Neural crest cell (in vitro differentiated cells): ENCODE data around the gene CASZ1. TPM values are rescaled to one million over a fixed set of nuclear protein-coding genes. Genes with fewer than 3 reads are reported as not detected.

Source experiments
- DNase-seq: peaks from one replicate; pipeline ENCODE4 v3.0.0; 2021; ENCODE audit warnings: low read depth, mixed read lengths, low spot score
- H3K27ac Mint-ChIP-seq: one replicate; pipeline ENCODE4 v1.8.0; 2021; ENCODE audit warnings: mild to moderate bottlenecking, mixed read lengths; ENCODE audit not compliant: unreplicated experiment
- H3K27me3 Mint-ChIP-seq: 2 replicates; pipeline ENCODE4 v1.8.0; 2021; ENCODE audit warnings: low read depth, mild to moderate bottlenecking, mixed read lengths
- H3K36me3 Mint-ChIP-seq: 2 replicates; pipeline ENCODE4 v1.8.0; 2021; ENCODE audit warnings: low read depth, mild to moderate bottlenecking, mixed read lengths
- H3K4me1 Mint-ChIP-seq: 2 replicates; pipeline ENCODE4 v1.8.0; 2021; ENCODE audit warnings: mixed read lengths
- H3K4me3 Mint-ChIP-seq: one replicate; pipeline ENCODE4 v1.8.0; 2021; ENCODE audit warnings: mild to moderate bottlenecking, mixed read lengths
- H3K9me3 Mint-ChIP-seq: 2 replicates; pipeline ENCODE4 v1.8.0; 2021; ENCODE audit warnings: mixed read lengths
- total RNA-seq: library from RNA; stranded (reverse); gene quantifications from 2 replicates; pipeline ENCODE4 v1.2.1, GENCODE V29; 2021
- TF ChIP-seq, protein P1 (sequence below): fragments of 200-600 bp; sonication (generic); conservative IDR thresholded peaks from 2 replicates; pipeline ENCODE4 v1.5.0; 2021; ENCODE audit warnings: antibody characterized with exemption, mild to moderate bottlenecking

The CASZ1 gene
- total RNA-seq, 1 donor from 2014 or later = 2.6 TPM

DNA sequence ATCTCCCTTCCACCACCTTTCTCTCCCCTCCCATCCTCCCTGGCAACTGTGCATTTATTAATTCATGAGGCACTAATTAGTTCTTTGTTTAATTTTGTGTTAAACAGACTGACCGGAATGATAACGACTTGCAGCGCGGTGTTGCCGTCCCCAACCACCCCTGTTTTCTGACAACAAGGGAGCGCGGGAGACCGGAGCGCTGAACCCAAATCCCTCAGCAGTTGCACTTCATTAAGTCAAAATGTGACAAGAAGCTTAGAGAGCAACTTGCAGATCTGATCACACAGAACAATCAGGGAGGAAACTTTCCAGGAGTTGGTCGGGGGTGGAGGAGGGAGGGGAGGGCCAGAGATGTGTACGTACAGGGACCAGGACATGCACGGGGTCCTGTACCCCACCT is 89.2 kb downstream of the CASZ1 start:
- no peak overlapping the region for H3K4me3 Mint-ChIP-seq
- TF ChIP-seq, protein P1, sequence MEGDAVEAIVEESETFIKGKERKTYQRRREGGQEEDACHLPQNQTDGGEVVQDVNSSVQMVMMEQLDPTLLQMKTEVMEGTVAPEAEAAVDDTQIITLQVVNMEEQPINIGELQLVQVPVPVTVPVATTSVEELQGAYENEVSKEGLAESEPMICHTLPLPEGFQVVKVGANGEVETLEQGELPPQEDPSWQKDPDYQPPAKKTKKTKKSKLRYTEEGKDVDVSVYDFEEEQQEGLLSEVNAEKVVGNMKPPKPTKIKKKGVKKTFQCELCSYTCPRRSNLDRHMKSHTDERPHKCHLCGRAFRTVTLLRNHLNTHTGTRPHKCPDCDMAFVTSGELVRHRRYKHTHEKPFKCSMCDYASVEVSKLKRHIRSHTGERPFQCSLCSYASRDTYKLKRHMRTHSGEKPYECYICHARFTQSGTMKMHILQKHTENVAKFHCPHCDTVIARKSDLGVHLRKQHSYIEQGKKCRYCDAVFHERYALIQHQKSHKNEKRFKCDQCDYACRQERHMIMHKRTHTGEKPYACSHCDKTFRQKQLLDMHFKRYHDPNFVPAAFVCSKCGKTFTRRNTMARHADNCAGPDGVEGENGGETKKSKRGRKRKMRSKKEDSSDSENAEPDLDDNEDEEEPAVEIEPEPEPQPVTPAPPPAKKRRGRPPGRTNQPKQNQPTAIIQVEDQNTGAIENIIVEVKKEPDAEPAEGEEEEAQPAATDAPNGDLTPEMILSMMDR = no peak
- H3K9me3 Mint-ChIP-seq = no peaks in the 10 kb centered on the region
- peaks cover 46% of the 10 kb centered on the region for H3K4me1 Mint-ChIP-seq
- DNase-seq = no peak
- peaks cover 90% of the 10 kb centered on the region for H3K27me3 Mint-ChIP-seq
- H3K36me3 Mint-ChIP-seq = no peaks in the 10 kb centered on the region
- H3K27ac Mint-ChIP-seq = no peak overlapping the region

DNA sequence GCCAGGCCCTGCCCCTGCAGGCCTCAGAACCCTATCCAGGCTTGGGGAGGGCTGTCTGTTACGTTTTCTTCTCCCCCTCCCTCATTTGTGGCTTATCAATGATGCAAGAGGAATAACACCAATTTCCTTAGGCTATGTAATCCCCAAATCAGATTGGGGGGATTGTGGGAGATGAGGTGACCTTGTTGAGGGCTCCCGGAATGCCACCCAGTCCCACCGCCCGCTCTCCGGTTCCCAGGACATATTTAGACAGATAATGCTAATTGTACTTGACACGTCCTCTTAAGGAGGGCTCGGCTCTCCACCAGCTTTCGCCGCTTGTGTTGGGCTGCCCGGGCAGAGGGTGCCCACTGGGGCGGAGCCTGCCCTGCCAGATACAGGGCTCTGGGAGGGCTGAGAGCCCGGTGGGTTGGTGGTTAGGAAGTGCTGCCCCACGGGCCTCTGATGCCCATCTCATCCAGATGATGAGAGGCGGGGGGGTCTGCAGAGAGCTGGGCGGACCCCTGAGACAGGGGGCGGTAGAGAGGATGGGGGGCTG is 90.0 kb downstream of the CASZ1 start:
- peaks cover 92% of the 10 kb centered on the region for H3K27me3 Mint-ChIP-seq
- no peak overlapping the region for H3K27ac Mint-ChIP-seq
- H3K4me3 Mint-ChIP-seq = no peak overlapping the region
- H3K9me3 Mint-ChIP-seq = no peaks in the 10 kb centered on the region
- peaks cover 46% of the 10 kb centered on the region for H3K4me1 Mint-ChIP-seq
- TF ChIP-seq, protein P1 = no peak
- H3K36me3 Mint-ChIP-seq = no peaks in the 10 kb centered on the region
- no peak for DNase-seq

DNA sequence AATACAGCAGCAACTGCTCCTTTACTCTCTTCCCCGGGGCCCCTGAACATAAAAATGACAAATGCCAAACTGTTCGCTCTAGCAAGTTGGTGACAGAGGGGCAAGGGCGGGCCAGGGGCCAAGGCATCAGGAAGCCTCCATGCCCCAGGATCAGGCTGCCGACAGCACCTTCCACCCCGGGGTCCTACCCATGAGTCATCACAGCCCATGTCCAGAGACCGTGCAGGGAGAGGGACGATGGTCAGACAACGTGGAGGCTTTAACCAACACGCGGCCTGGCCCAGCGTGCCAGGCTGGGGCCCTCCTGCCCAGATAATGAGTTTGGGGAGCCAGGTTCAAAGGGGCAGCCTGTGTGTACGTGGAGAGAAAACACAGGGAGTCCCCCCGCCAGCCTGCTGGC is 90.5 kb downstream of the CASZ1 start:
- H3K36me3 Mint-ChIP-seq = no peaks in the 10 kb centered on the region
- DNase-seq = no peak
- H3K9me3 Mint-ChIP-seq = no peaks in the 10 kb centered on the region
- TF ChIP-seq, protein P1 = no peak
- no peak overlapping the region for H3K27ac Mint-ChIP-seq
- H3K4me3 Mint-ChIP-seq = no peak overlapping the region
- H3K27me3 Mint-ChIP-seq = peaks cover 92% of the 10 kb centered on the region
- H3K4me1 Mint-ChIP-seq = peaks cover 46% of the 10 kb centered on the region

DNA sequence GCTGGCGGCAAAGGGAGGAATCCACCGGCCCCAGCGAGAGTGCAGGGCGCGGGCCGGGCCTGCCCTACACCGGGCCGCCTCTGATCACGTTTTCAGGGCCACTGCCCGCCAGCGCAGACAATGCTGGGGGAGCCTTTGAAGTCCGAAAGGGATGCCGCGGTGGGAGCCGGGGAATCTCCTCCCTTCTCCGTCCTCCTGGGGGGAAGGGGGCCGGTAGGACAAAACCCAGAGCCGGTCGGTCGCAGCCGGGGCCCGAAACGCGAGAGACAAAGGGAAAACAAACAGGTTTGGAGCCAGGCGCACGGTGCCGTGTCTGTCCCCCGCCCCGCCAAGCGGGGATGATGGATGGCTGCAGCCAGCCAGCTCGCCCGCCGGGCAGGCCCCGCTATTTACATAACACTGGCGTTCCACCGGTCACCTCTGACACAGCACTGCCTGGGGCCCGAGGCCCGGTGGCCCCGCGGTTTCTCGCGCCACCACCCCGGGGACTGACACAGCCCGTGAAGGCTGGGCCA is 92.0 kb downstream of the CASZ1 start:
- DNase-seq = peak; percentile 68
- peak overlapping the region; percentile 17 for H3K4me3 Mint-ChIP-seq
- peak overlapping the region; percentile 96 for H3K27ac Mint-ChIP-seq
- peaks cover 93% of the 10 kb centered on the region for H3K27me3 Mint-ChIP-seq
- TF ChIP-seq, protein P1 = no peak
- no peaks in the 10 kb centered on the region for H3K9me3 Mint-ChIP-seq
- H3K36me3 Mint-ChIP-seq = no peaks in the 10 kb centered on the region
- H3K4me1 Mint-ChIP-seq = peaks cover 36% of the 10 kb centered on the region

DNA sequence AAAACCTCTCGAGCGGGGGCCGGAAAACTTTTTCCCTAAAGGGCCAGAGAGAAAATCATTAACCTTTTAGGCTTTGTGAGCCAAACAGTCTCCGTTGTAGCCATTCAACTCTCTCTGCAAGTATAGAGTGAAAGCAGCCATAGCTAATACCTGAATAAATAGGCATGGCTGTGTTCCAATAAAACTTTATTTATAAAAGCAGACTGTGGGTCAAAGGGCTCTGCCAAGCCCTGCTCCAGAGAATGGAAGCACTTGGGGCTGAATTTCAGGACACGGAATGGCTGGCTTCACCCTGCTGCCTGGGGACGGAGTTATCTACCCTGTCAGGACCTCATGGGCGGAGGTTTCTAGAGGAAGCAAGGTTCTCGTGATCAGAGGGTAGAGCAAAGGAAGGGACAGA is 92.7 kb downstream of the CASZ1 start:
- Mint-ChIP-seq H3K27ac (no peak overlapping the region), H3K4me3 (peak overlapping the region; percentile 17), H3K9me3 (no peaks in the 10 kb centered on the region), H3K36me3 (no peaks in the 10 kb centered on the region), H3K4me1 (peaks cover 33% of the 10 kb centered on the region), H3K27me3 (peaks cover 94% of the 10 kb centered on the region)
- TF ChIP-seq, protein P1 = no peak
- no peak for DNase-seq
